Measurements from ENCODE around the gene MTERF2. TPM values are rescaled to one million over a fixed set of nuclear protein-coding genes. Genes with fewer than 3 reads are reported as not detected.

Gene MTERF2
- total RNA-seq, 1 experiment from 2014 or later = 7.0 TPM

GRCh38 chr12:106982229-106982628 lies 4.7 kb downstream of the MTERF2 start:
- Mint-ChIP-seq H3K27me3 (ENCODE audit: low read depth) (peaks cover 7% of the 10 kb centered on the region), H3K4me1 (peaks cover 9% of the 10 kb centered on the region), H3K36me3 (peaks cover 19% of the 10 kb centered on the region), H3K9me3 (no peaks in the 10 kb centered on the region), H3K27ac (no peak overlapping the region), H3K4me3 (no peak overlapping the region)
- TF ChIP-seq CTCF (IDR thresholded peaks at IDR 0.05) (no peak), ZNF138 (CRISPR knock-in tag; conservative IDR thresholded peaks at IDR 0.05) (no peak), OVOL2 (CRISPR knock-in tag; IDR thresholded peaks at IDR 0.05; ENCODE audit: borderline replicate concordance) (no peak), ZSCAN18 (CRISPR knock-in tag; IDR thresholded peaks at IDR 0.05) (no peak), FOXP4 (CRISPR knock-in tag; IDR thresholded peaks at IDR 0.05) (no peak), AR (CRISPR knock-in tag; IDR thresholded peaks at IDR 0.05) (no peak), IRF2 (CRISPR knock-in tag; IDR thresholded peaks at IDR 0.05; ENCODE audit: borderline replicate concordance, low read depth) (no peak), NFE2L1 (CRISPR knock-in tag; IDR thresholded peaks at IDR 0.05) (no peak), PRDM15 (CRISPR knock-in tag; IDR thresholded peaks at IDR 0.05) (no peak), SMAD4 (CRISPR knock-in tag; IDR thresholded peaks at IDR 0.05) (no peak)
- ATAC-seq (no peak), DNase-seq (ENCODE audit: low spot score) (no peak)
- CTCF ChIA-PET = no interaction called here
- POLR2A ChIA-PET = no interaction called here

- Mint-ChIP-seq H3K27me3 (ENCODE audit: low read depth) (peaks cover 7% of the 10 kb centered on the region), H3K27ac (no peak overlapping the region), H3K9me3 (no peaks in the 10 kb centered on the region), H3K4me3 (no peak overlapping the region), H3K36me3 (peaks cover 19% of the 10 kb centered on the region), H3K4me1 (peaks cover 9% of the 10 kb centered on the region)
- ChIA-PET CTCF (no interaction called here), POLR2A (no interaction called here)
- no peak for DNase-seq (ENCODE audit: low spot score)
- no peak for ATAC-seq
- no peak for TF ChIP-seq ZNF317 (CRISPR knock-in tag; IDR thresholded peaks at IDR 0.05; ENCODE audit: borderline replicate concordance, low read depth)
- TF ChIP-seq RORB (CRISPR knock-in tag; IDR thresholded peaks at IDR 0.05) = no peak
- TF ChIP-seq ZNF425 (CRISPR knock-in tag; conservative IDR thresholded peaks at IDR 0.05) = no peak
- TF ChIP-seq ZNF263 (CRISPR knock-in tag; IDR thresholded peaks at IDR 0.05; ENCODE audit: low read depth) = no peak
- TF ChIP-seq USF1 (CRISPR knock-in tag; IDR thresholded peaks at IDR 0.05) = no peak
- no peak for TF ChIP-seq ZNF281 (CRISPR knock-in tag; IDR thresholded peaks at IDR 0.05)
- TF ChIP-seq MAX (CRISPR knock-in tag; IDR thresholded peaks at IDR 0.05) = no peak
Observed at GRCh38 chr12:106981788-106982187, 5.2 kb downstream of the MTERF2 start.
